ENCODE measurements around the gene GPR173.

GRCh38 chrX:53039236-53039635 is 9.4 kb upstream of the GPR173 start:
- TF ChIP-seq ELF4 (IDR thresholded peaks at IDR 0.05) (no peak), ARNT (IDR thresholded peaks at IDR 0.05) (no peak), HDGF (IDR thresholded peaks at IDR 0.05; ENCODE audit: borderline replicate concordance) (no peak), LEF1 (IDR thresholded peaks at IDR 0.05; ENCODE audit: borderline replicate concordance) (no peak), SUZ12 (IDR thresholded peaks at IDR 0.05) (no peak), FOXK2 (IDR thresholded peaks at IDR 0.05) (no peak), SP1 (IDR thresholded peaks at IDR 0.05) (no peak), ZNF384 (IDR thresholded peaks at IDR 0.05) (no peak), L3MBTL2 (conservative IDR thresholded peaks at IDR 0.05) (no peak), FOXM1 (IDR thresholded peaks at IDR 0.05; ENCODE audit: borderline replicate concordance) (no peak)
- TF ChIP-seq, protein P1, sequence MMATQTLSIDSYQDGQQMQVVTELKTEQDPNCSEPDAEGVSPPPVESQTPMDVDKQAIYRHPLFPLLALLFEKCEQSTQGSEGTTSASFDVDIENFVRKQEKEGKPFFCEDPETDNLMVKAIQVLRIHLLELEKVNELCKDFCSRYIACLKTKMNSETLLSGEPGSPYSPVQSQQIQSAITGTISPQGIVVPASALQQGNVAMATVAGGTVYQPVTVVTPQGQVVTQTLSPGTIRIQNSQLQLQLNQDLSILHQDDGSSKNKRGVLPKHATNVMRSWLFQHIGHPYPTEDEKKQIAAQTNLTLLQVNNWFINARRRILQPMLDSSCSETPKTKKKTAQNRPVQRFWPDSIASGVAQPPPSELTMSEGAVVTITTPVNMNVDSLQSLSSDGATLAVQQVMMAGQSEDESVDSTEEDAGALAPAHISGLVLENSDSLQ (IDR thresholded peaks at IDR 0.05): no peak
